GM23338 (cell line): ENCODE results near the gene APMAP. TPM values are rescaled to one million over a fixed set of nuclear protein-coding genes. Genes with fewer than 3 reads are reported as not detected.

Experiments used
- ATAC-seq: fragments of 200-7000 bp; cut with Tn5 transposase; 3 replicates; pipeline ENCODE4 v1.9.1; 2020
- DNase-seq: peaks from one replicate; pipeline ENCODE4 v3.0.0-alpha.2; 2015; ENCODE audit warnings: low spot score
- H2AFZ ChIP-seq: fragments of 200-600 bp; sonication (generic); 2 replicates; pipeline ENCODE4 v1.8.0; 2016; ENCODE audit warnings: antibody characterized with exemption, mild to moderate bottlenecking, moderate library complexity
- H3F3A ChIP-seq: fragments of 200-600 bp; sonication (generic); replicated peaks from 2 replicates; pipeline ENCODE4 v1.8.0; 2017; ENCODE audit warnings: antibody characterized with exemption, mixed run types, low read depth
- H3K27ac ChIP-seq: fragments of 200-600 bp; sonication (generic); 2 replicates; pipeline ENCODE4 v1.6.1; 2016; ENCODE audit warnings: low read depth
- H3K27me3 ChIP-seq: fragments of 200-600 bp; sonication (generic); 2 replicates; pipeline ENCODE4 v1.8.0; 2016; ENCODE audit warnings: mild to moderate bottlenecking, mixed run types, moderate library complexity; ENCODE audit not compliant: insufficient read depth
- H3K36me3 ChIP-seq: fragments of 200-600 bp; sonication (generic); 2 replicates; pipeline ENCODE4 v1.8.0; 2016; ENCODE audit warnings: mild to moderate bottlenecking; ENCODE audit not compliant: insufficient read depth
- H3K4me1 ChIP-seq: fragments of 200-600 bp; sonication (generic); 2 replicates; pipeline ENCODE4 v1.8.0; 2016; ENCODE audit warnings: mild to moderate bottlenecking, moderate library complexity; ENCODE audit not compliant: insufficient read depth
- H3K4me2 ChIP-seq: fragments of 200-600 bp; sonication (generic); 2 replicates; pipeline ENCODE4 v1.7.1; 2017; ENCODE audit warnings: mixed run types
- H3K4me3 ChIP-seq: fragments of 200-600 bp; sonication (generic); 2 replicates; pipeline ENCODE4 v1.6.1; 2016; ENCODE audit warnings: mixed run types
- H3K79me2 ChIP-seq: fragments of 200-600 bp; sonication (generic); replicated peaks from 2 replicates; pipeline ENCODE4 v1.8.0; 2017; ENCODE audit warnings: mild to moderate bottlenecking; ENCODE audit not compliant: insufficient read depth
- H3K9me2 ChIP-seq: fragments of 200-600 bp; sonication (generic); 2 replicates; pipeline ENCODE4 v1.8.0; 2017; ENCODE audit not compliant: insufficient read depth
- H4K20me1 ChIP-seq: fragments of 200-600 bp; sonication (generic); replicated peaks from 2 replicates; pipeline ENCODE4 v1.8.0; 2017; ENCODE audit warnings: mild to moderate bottlenecking; ENCODE audit not compliant: insufficient read depth
- H3K27ac Mint-ChIP-seq: 2 replicates; pipeline ENCODE4 v1.8.0; 2020; ENCODE audit warnings: inconsistent platforms, mild to moderate bottlenecking, moderate library complexity, mixed read lengths
- H3K27me3 Mint-ChIP-seq: 3 replicates; pipeline ENCODE4 v1.8.0; 2022; ENCODE audit warnings: low read depth, mild to moderate bottlenecking, moderate library complexity, mixed read lengths, inconsistent platforms; ENCODE audit not compliant: insufficient read depth, poor library complexity
- H3K36me3 Mint-ChIP-seq: 3 replicates; pipeline ENCODE4 v1.8.0; 2021; ENCODE audit warnings: low read depth, mild to moderate bottlenecking, inconsistent platforms, moderate library complexity, mixed read lengths
- H3K4me1 Mint-ChIP-seq: 3 replicates; pipeline ENCODE4 v1.8.0; 2020; ENCODE audit warnings: mild to moderate bottlenecking, inconsistent platforms, mixed read lengths
- H3K4me3 Mint-ChIP-seq: 3 replicates; pipeline ENCODE4 v1.8.0; 2021; ENCODE audit warnings: moderate library complexity, mild to moderate bottlenecking, inconsistent platforms, mixed read lengths
- H3K9me3 Mint-ChIP-seq: 3 replicates; pipeline ENCODE4 v1.8.0; 2020; ENCODE audit warnings: moderate library complexity, mild to moderate bottlenecking, inconsistent platforms, mixed read lengths
- CREB1 ChIP-seq: fragments of 250-450 bp; sonication (Bioruptor Pico); IDR thresholded peaks from 2 replicates; pipeline ENCODE4 v1.5.0; 2020; ENCODE audit warnings: low read depth, mild to moderate bottlenecking, moderate library complexity
- CTCF ChIP-seq, 2 experiments: fragments of 200-600 bp in 1 of 2; sonication (generic) in 1 of 2; conservative IDR thresholded peaks; 2 replicates each; pipeline versions ENCODE4 v1.5.1 to v1.6.1; 2016 to 2017; ENCODE audit warnings: antibody characterized with exemption in 2 of 2, low read depth in 2 of 2, mild to moderate bottlenecking in 2 of 2, moderate library complexity in 1 of 2
- ETS1 ChIP-seq: IDR thresholded peaks from 2 replicates; pipeline ENCODE4 v1.6.1; 2016; ENCODE audit warnings: antibody characterized with exemption
- EZH2 ChIP-seq: fragments of 200-600 bp; sonication (generic); IDR thresholded peaks from one replicate; pipeline ENCODE4 v1.8.0; 2017; ENCODE audit warnings: antibody characterized with exemption, mild to moderate bottlenecking, low read depth; ENCODE audit not compliant: unreplicated experiment
- EZH2phosphoT487 ChIP-seq: fragments of 200-600 bp; sonication (generic); IDR thresholded peaks from one replicate; pipeline ENCODE4 v1.8.1; 2018; ENCODE audit warnings: antibody characterized with exemption; ENCODE audit not compliant: unreplicated experiment
- JUNB ChIP-seq: IDR thresholded peaks from one replicate; pipeline ENCODE4 v1.6.1; 2016; ENCODE audit warnings: antibody characterized with exemption; ENCODE audit not compliant: unreplicated experiment
- NANOG ChIP-seq: IDR thresholded peaks from 2 replicates; pipeline ENCODE4 v1.6.1; 2016; ENCODE audit warnings: antibody characterized with exemption, borderline replicate concordance
- POLR2AphosphoS5 ChIP-seq: IDR thresholded peaks from 2 replicates; pipeline ENCODE4 v1.6.1; 2016; ENCODE audit warnings: antibody characterized with exemption, low read depth
- REST ChIP-seq: IDR thresholded peaks from one replicate; pipeline ENCODE4 v1.6.1; 2018; ENCODE audit warnings: antibody characterized with exemption; ENCODE audit not compliant: unreplicated experiment
- STAT1 ChIP-seq: IDR thresholded peaks from one replicate; pipeline ENCODE4 v1.6.1; 2016; ENCODE audit warnings: antibody characterized with exemption; ENCODE audit not compliant: unreplicated experiment
- ZNF114 ChIP-seq: fragments of 250-450 bp; sonication (Bioruptor Pico); IDR thresholded peaks from 2 replicates; pipeline ENCODE4 v1.5.0; 2020; ENCODE audit warnings: mild to moderate bottlenecking, moderate library complexity
- ZNF331 ChIP-seq: fragments of 250-450 bp; sonication (Bioruptor Pico); IDR thresholded peaks from 2 replicates; pipeline ENCODE4 v1.5.0; 2020; ENCODE audit warnings: low read depth, mild to moderate bottlenecking, moderate library complexity
- polyA plus RNA-seq: library from polyadenylated mRNA; unstranded; fragments of >200 nt; fragmentation: Nextera tagmentation; extraction: Ambion mirVana; gene quantifications from 2 replicates; pipeline ENCODE4 v1.2.1, GENCODE V29; 2016
- total RNA-seq: library from RNA; depleted of rRNA; stranded (reverse); fragments of >200 nt; shearing (Covaris generic); gene quantifications from 2 replicates; pipeline ENCODE4 v1.2.3, GENCODE V29; 2014
- TF ChIP-seq, protein P1 (sequence below): fragments of 250-450 bp; sonication (Bioruptor Pico); IDR thresholded peaks from 2 replicates; pipeline ENCODE4 v1.5.0; 2020; ENCODE audit warnings: mild to moderate bottlenecking, moderate library complexity

APMAP gene
- total and polyA plus RNA-seq, 2 experiments from 2014 or later = 31.7 to 72.3 TPM

DNA sequence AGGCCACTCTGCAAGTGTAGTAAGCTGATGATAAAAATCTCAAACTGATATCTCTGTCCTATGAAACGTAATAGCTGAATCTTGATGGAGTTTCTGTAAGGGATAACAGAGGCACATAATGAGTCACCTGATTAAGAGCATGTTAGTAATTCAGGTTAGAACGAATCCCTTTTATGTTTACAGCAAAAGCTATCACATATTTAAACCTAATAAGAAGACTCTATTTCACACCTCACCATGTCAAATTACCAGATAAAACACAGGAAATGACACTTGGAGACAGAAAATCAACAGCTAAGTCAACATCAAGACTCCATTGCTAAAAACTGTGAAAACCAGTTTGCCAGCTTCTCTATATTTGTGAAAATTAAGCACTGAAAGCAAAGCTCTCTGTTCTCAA lies 31.7 kb downstream of the APMAP start:
- H3K79me2 ChIP-seq = no peaks in the 10 kb centered on the region

More for the DNA sequence above, 31.7 kb downstream of the APMAP start:
- H3K9me2 ChIP-seq = no peaks in the 10 kb centered on the region
- Mint-ChIP-seq H3K4me1 (no peaks in the 10 kb centered on the region), H3K4me3 (no peak overlapping the region), H3K27ac (no peak overlapping the region), H3K27me3 (peaks cover 6% of the 10 kb centered on the region), H3K9me3 (no peaks in the 10 kb centered on the region; the same call in 2 of the 3 replicates), H3K36me3 (peaks cover 27% of the 10 kb centered on the region)
- TF ChIP-seq POLR2AphosphoS5 = no peak
- TF ChIP-seq CTCF (conservative IDR thresholded peaks at IDR 0.05; ENCODE audit: low read depth in 2 of 2) = no peak
- TF ChIP-seq EZH2 = no peak
- no peak for TF ChIP-seq ETS1
- TF ChIP-seq, protein P1, sequence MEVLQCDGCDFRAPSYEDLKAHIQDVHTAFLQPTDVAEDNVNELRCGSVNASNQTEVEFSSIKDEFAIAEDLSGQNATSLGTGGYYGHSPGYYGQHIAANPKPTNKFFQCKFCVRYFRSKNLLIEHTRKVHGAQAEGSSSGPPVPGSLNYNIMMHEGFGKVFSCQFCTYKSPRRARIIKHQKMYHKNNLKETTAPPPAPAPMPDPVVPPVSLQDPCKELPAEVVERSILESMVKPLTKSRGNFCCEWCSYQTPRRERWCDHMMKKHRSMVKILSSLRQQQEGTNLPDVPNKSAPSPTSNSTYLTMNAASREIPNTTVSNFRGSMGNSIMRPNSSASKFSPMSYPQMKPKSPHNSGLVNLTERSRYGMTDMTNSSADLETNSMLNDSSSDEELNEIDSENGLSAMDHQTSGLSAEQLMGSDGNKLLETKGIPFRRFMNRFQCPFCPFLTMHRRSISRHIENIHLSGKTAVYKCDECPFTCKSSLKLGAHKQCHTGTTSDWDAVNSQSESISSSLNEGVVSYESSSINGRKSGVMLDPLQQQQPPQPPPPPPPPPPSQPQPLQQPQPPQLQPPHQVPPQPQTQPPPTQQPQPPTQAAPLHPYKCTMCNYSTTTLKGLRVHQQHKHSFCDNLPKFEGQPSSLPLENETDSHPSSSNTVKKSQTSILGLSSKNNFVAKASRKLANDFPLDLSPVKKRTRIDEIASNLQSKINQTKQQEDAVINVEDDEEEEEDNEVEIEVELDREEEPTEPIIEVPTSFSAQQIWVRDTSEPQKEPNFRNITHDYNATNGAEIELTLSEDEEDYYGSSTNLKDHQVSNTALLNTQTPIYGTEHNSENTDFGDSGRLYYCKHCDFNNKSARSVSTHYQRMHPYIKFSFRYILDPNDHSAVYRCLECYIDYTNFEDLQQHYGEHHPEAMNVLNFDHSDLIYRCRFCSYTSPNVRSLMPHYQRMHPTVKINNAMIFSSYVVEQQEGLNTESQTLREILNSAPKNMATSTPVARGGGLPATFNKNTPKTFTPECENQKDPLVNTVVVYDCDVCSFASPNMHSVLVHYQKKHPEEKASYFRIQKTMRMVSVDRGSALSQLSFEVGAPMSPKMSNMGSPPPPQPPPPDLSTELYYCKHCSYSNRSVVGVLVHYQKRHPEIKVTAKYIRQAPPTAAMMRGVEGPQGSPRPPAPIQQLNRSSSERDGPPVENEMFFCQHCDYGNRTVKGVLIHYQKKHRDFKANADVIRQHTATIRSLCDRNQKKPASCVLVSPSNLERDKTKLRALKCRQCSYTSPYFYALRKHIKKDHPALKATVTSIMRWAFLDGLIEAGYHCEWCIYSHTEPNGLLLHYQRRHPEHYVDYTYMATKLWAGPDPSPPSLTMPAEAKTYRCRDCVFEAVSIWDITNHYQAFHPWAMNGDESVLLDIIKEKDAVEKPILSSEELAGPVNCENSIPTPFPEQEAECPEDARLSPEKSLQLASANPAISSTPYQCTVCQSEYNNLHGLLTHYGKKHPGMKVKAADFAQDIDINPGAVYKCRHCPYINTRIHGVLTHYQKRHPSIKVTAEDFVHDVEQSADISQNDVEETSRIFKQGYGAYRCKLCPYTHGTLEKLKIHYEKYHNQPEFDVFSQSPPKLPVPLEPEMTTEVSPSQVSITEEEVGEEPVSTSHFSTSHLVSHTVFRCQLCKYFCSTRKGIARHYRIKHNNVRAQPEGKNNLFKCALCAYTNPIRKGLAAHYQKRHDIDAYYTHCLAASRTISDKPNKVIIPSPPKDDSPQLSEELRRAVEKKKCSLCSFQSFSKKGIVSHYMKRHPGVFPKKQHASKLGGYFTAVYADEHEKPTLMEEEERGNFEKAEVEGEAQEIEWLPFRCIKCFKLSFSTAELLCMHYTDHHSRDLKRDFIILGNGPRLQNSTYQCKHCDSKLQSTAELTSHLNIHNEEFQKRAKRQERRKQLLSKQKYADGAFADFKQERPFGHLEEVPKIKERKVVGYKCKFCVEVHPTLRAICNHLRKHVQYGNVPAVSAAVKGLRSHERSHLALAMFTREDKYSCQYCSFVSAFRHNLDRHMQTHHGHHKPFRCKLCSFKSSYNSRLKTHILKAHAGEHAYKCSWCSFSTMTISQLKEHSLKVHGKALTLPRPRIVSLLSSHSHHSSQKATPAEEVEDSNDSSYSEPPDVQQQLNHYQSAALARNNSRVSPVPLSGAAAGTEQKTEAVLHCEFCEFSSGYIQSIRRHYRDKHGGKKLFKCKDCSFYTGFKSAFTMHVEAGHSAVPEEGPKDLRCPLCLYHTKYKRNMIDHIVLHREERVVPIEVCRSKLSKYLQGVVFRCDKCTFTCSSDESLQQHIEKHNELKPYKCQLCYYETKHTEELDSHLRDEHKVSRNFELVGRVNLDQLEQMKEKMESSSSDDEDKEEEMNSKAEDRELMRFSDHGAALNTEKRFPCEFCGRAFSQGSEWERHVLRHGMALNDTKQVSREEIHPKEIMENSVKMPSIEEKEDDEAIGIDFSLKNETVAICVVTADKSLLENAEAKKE (CRISPR knock-in tag) = no peak
- TF ChIP-seq STAT1 = no peak
- TF ChIP-seq ZNF331 (CRISPR knock-in tag) = no peak
- no peak for TF ChIP-seq CREB1 (CRISPR knock-in tag)
- no peak for TF ChIP-seq EZH2phosphoT487
- no peak for TF ChIP-seq JUNB
- no peak for TF ChIP-seq REST
- no peak for TF ChIP-seq NANOG
- no peak for TF ChIP-seq ZNF114 (CRISPR knock-in tag)
- no peaks in the 10 kb centered on the region for H3K4me1 ChIP-seq
- no peak overlapping the region for H3K4me2 ChIP-seq
- H3K36me3 ChIP-seq = peaks cover 7% of the 10 kb centered on the region
- H3F3A ChIP-seq = no peaks in the 10 kb centered on the region
- no peak overlapping the region for H3K27ac ChIP-seq
- no peaks in the 10 kb centered on the region for H3K27me3 ChIP-seq
- ATAC-seq = no peak
- no peak for DNase-seq
- H4K20me1 ChIP-seq = no peaks in the 10 kb centered on the region; the same call in 1 of the 2 replicates
- no peak overlapping the region for H3K4me3 ChIP-seq
- no peak overlapping the region for H2AFZ ChIP-seq
